ENCODE measurements around the gene PLA2G4E. TPM values are rescaled to one million over a fixed set of nuclear protein-coding genes. Genes with fewer than 3 reads are reported as not detected.

Gene PLA2G4E
- total RNA-seq, 1 experiment from 2014 or later = not detected

DNA sequence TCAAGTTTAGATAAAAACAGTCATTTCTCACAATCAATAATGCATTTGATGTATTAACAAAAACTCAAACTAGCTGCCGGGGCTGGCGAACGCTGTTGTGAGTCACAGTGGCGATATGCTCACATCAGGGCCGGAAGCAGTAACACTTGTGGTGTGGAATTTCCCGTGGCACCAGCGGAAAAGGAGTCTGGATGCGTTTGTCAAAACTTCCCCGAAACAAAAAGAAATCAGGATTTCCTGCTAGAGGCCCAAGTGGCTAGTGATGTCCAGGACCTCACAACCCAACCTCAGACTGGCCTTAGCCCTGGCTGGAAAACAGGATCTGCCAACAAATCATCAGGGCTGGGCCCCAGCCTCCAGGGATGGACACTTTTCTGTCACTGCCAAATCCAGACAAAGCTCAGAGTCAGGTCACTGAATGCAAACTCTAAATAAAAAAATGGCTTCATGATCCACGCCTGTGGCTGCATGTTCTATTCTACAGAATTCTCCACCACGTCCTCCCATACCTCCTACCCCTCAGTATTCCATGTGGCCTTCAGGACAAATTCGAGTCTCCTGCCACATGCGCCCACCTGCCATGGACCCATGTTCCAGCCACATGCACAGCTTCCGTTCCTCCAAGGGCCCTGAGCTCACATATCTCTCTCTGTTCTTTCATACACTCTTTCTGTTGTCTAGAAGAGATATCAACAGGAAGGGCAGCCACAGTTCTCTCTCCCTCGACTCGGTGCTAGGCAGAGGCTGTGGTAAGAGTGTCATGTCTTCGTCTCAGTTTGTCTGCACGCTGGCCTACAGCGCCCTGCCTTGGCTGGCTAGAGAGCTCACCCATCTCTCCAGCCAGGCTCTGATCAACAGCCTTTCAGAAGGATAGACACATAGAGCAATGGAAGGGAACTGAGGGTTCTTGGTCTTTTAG lies 83.9 kb downstream of the PLA2G4E start (continued):
- TF ChIP-seq, protein P1, sequence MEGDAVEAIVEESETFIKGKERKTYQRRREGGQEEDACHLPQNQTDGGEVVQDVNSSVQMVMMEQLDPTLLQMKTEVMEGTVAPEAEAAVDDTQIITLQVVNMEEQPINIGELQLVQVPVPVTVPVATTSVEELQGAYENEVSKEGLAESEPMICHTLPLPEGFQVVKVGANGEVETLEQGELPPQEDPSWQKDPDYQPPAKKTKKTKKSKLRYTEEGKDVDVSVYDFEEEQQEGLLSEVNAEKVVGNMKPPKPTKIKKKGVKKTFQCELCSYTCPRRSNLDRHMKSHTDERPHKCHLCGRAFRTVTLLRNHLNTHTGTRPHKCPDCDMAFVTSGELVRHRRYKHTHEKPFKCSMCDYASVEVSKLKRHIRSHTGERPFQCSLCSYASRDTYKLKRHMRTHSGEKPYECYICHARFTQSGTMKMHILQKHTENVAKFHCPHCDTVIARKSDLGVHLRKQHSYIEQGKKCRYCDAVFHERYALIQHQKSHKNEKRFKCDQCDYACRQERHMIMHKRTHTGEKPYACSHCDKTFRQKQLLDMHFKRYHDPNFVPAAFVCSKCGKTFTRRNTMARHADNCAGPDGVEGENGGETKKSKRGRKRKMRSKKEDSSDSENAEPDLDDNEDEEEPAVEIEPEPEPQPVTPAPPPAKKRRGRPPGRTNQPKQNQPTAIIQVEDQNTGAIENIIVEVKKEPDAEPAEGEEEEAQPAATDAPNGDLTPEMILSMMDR (IDR thresholded peaks at IDR 0.05 in 2 of 3, conservative IDR thresholded peaks at IDR 0.05 in 1 of 3; ENCODE audit: borderline replicate concordance in 1 of 3, insufficient read depth in 1 of 3, low read depth in 2 of 3, low read length in 2 of 3) = no peak

DNA sequence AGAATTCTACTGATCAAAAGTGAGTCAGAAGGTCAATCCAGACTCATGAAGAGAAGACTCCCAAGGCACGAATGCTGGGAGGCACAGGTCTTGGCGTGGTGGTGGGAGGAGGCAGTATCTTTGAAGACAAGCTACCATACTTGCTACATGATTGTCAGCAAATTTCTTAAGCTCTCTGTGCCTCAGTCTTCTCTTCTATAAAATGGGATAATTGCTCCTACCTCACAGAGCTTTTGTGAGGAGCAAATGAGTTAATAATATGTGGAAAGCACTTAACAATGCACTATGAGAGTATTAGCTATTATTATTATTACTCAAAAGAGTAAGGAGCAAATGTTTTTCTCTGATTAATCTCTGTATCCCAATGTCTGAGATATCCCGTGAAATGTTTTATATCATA lies 84.7 kb downstream of the PLA2G4E start:
- no peaks in the 10 kb centered on the region for H4K20me1 ChIP-seq (ENCODE audit: insufficient read depth)
- no peak for ATAC-seq
- intact Hi-C loops (cut with micrococcal nuclease) = loop anchor here (5.0 kb wide), 1 partner anchor 36 kb away; the partner anchor contains the start of gene EHD4
- peaks cover 50 to 91% of the 10 kb centered on the region in 2 experiments for H3K4me1 ChIP-seq (ENCODE audit: control insufficient read depth in 1 of 2, insufficient read depth in 2 of 2, low read length in 2 of 2)
- no peak overlapping the region for H3K4me3 ChIP-seq (replicated peaks in 1 of 2; ENCODE audit: low read depth in 1 of 2, low read length in 2 of 2)
- no peaks in the 10 kb centered on the region for H3K27me3 ChIP-seq (ENCODE audit: insufficient read depth, low read length)
- ChIA-PET CTCF (no interaction called here), RAD21 (ENCODE audit: low non-redundant PET in 1 of 2, low total read pairs in 2 of 2, uncharacterized antibody in 2 of 2, unreplicated experiment in 2 of 2) (no interaction called here), POLR2A (no interaction called here)
- no peak overlapping the region for H3K9ac ChIP-seq (ENCODE audit: low read length)
- TF ChIP-seq SIN3A (IDR thresholded peaks at IDR 0.05; ENCODE audit: low read depth) (no peak), POLR2AphosphoS5 (IDR thresholded peaks at IDR 0.05; ENCODE audit: low read depth, low read length) (no peak), SP1 (IDR thresholded peaks at IDR 0.05; ENCODE audit: low read depth) (no peak), ZNF274 (IDR thresholded peaks at IDR 0.05; ENCODE audit: low read depth, low read length) (no peak), SRF (IDR thresholded peaks at IDR 0.05; ENCODE audit: low read depth) (no peak), ZFX (IDR thresholded peaks at IDR 0.05) (no peak), CBX3 (IDR thresholded peaks at IDR 0.05; ENCODE audit: low read depth) (no peak), JUND (IDR thresholded peaks at IDR 0.05) (no peak), TCF7L2 (IDR thresholded peaks at IDR 0.05; ENCODE audit: borderline replicate concordance, extremely low read depth, insufficient read depth, insufficient read length) (no peak), RAD21 (IDR thresholded peaks at IDR 0.05; ENCODE audit: low read depth) (no peak), EZH2phosphoT487 (IDR thresholded peaks at IDR 0.05; ENCODE audit: borderline replicate concordance) (no peak), FOSL1 (IDR thresholded peaks at IDR 0.05; ENCODE audit: low read depth) (no peak), EGR1 (IDR thresholded peaks at IDR 0.05; ENCODE audit: low read depth) (no peak)
- TF ChIP-seq, protein P2, sequence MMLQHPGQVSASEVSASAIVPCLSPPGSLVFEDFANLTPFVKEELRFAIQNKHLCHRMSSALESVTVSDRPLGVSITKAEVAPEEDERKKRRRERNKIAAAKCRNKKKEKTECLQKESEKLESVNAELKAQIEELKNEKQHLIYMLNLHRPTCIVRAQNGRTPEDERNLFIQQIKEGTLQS (IDR thresholded peaks at IDR 0.05) = no peak
- TF ChIP-seq, protein P3, sequence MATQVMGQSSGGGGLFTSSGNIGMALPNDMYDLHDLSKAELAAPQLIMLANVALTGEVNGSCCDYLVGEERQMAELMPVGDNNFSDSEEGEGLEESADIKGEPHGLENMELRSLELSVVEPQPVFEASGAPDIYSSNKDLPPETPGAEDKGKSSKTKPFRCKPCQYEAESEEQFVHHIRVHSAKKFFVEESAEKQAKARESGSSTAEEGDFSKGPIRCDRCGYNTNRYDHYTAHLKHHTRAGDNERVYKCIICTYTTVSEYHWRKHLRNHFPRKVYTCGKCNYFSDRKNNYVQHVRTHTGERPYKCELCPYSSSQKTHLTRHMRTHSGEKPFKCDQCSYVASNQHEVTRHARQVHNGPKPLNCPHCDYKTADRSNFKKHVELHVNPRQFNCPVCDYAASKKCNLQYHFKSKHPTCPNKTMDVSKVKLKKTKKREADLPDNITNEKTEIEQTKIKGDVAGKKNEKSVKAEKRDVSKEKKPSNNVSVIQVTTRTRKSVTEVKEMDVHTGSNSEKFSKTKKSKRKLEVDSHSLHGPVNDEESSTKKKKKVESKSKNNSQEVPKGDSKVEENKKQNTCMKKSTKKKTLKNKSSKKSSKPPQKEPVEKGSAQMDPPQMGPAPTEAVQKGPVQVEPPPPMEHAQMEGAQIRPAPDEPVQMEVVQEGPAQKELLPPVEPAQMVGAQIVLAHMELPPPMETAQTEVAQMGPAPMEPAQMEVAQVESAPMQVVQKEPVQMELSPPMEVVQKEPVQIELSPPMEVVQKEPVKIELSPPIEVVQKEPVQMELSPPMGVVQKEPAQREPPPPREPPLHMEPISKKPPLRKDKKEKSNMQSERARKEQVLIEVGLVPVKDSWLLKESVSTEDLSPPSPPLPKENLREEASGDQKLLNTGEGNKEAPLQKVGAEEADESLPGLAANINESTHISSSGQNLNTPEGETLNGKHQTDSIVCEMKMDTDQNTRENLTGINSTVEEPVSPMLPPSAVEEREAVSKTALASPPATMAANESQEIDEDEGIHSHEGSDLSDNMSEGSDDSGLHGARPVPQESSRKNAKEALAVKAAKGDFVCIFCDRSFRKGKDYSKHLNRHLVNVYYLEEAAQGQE (IDR thresholded peaks at IDR 0.05; ENCODE audit: low read depth) = no peak
- no TSS peak for BruUV-seq (replicated peaks)
- peaks cover 52% of the 10 kb centered on the region; the same call in 1 of the 2 replicates for H3K79me2 ChIP-seq (ENCODE audit: insufficient read depth, low read length)
- no peak overlapping the region for H3K27ac ChIP-seq (ENCODE audit: low read depth, low read length)
- no peaks in the 10 kb centered on the region; a peak in 1 of 4 replicates for H3K9me3 ChIP-seq (ENCODE audit: control insufficient read depth in 1 of 2, insufficient read depth in 1 of 2, low read depth in 1 of 2, low read length in 2 of 2)
- H3K9me2 ChIP-seq (ENCODE audit: insufficient read depth) = no peaks in the 10 kb centered on the region
- H2AFZ ChIP-seq (ENCODE audit: low read depth, low read length, poor library complexity, severe bottlenecking) = no peak overlapping the region
- peaks cover 0 to 4% of the 10 kb centered on the region in 2 experiments; a peak in 1 of 4 replicates for H3K36me3 ChIP-seq (ENCODE audit: control insufficient read depth in 1 of 2, insufficient read depth in 2 of 2, low read length in 2 of 2)
- no peak for DNase-seq (ENCODE audit: low read depth, low spot score)
- H3K4me2 ChIP-seq (ENCODE audit: low read length) = no peak overlapping the region

All from HCT116 (cell line).